Mesenchymal stem cell (in vitro differentiated cells and primary cell): ENCODE measurements around the gene HOMER3.

ENCODE experiments used
- DNase-seq: peaks from one replicate; pipeline ENCODE4 v3.0.0-alpha.2; 2013
- H2AFZ ChIP-seq: one replicate; pipeline ENCODE4 v1.6.1; 2013; ENCODE audit warnings: low read depth, mild to moderate bottlenecking, control low read depth, inconsistent platforms, low read length, moderate library complexity
- H2AK5ac ChIP-seq: 2 replicates; pipeline ENCODE4 v1.6.1; 2013; ENCODE audit warnings: low read length, moderate library complexity, mild to moderate bottlenecking, inconsistent platforms; ENCODE audit not compliant: severe bottlenecking
- H2BK120ac ChIP-seq: one replicate; pipeline ENCODE4 v1.6.1; 2013; ENCODE audit warnings: low read depth, mild to moderate bottlenecking, inconsistent platforms, low read length, moderate library complexity
- H2BK12ac ChIP-seq, 2 experiments: one replicate each; pipeline ENCODE4 v1.6.1; 2013; ENCODE audit warnings: inconsistent platforms in 2 of 2, low read length in 2 of 2, mild to moderate bottlenecking in 2 of 2, moderate library complexity in 2 of 2, control low read depth in 1 of 2
- H2BK15ac ChIP-seq: one replicate; pipeline ENCODE4 v1.6.1; 2013; ENCODE audit warnings: mild to moderate bottlenecking, low read depth, inconsistent platforms; ENCODE audit not compliant: poor library complexity, severe bottlenecking
- H2BK5ac ChIP-seq: 2 replicates; pipeline ENCODE4 v1.6.1; 2013; ENCODE audit warnings: low read depth, mild to moderate bottlenecking, low read length, control low read depth, inconsistent platforms; ENCODE audit not compliant: poor library complexity, severe bottlenecking
- H3K14ac ChIP-seq, 2 experiments: one replicate each; pipeline ENCODE4 v1.6.1; 2013; ENCODE audit warnings: inconsistent platforms in 2 of 2, low read length in 2 of 2, control low read depth in 1 of 2, mild to moderate bottlenecking in 1 of 2, moderate library complexity in 1 of 2
- H3K18ac ChIP-seq, 2 experiments: one replicate each; pipeline ENCODE4 v1.6.1; 2013; ENCODE audit warnings: inconsistent platforms in 2 of 2, low read length in 2 of 2, control low read depth in 1 of 2, low read depth in 1 of 2, mild to moderate bottlenecking in 1 of 2
- H3K23ac ChIP-seq, 2 experiments: one replicate each; pipeline ENCODE4 v1.6.1; 2013; ENCODE audit warnings: inconsistent platforms in 2 of 2, low read length in 2 of 2, mild to moderate bottlenecking in 2 of 2, moderate library complexity in 2 of 2, control low read depth in 1 of 2
- H3K27ac ChIP-seq: 2 replicates; pipeline ENCODE4 v1.5.1; 2013; ENCODE audit warnings: mild to moderate bottlenecking, moderate library complexity, low read length, control low read depth, inconsistent platforms; ENCODE audit not compliant: poor library complexity, severe bottlenecking
- H3K27me3 ChIP-seq, 2 experiments: 2 replicates each; pipeline versions ENCODE4 v1.6.1 to v1.7.0; 2013; ENCODE audit warnings: low read length in 2 of 2, mild to moderate bottlenecking in 2 of 2, moderate library complexity in 2 of 2, control low read depth in 1 of 2, inconsistent platforms in 1 of 2; ENCODE audit not compliant: control insufficient read depth in 1 of 2, insufficient read depth in 1 of 2
- H3K36me3 ChIP-seq, 2 experiments: 2 replicates each; pipeline versions ENCODE4 v1.6.1 to v1.7.0; 2013; ENCODE audit warnings: low read length in 2 of 2, control low read depth in 1 of 2, inconsistent platforms in 1 of 2, low read depth in 1 of 2, mild to moderate bottlenecking in 1 of 2; ENCODE audit not compliant: insufficient read depth in 2 of 2, control insufficient read depth in 1 of 2
- H3K4ac ChIP-seq, 2 experiments: one replicate each; pipeline ENCODE4 v1.6.1; 2013; ENCODE audit warnings: inconsistent platforms in 2 of 2, low read length in 2 of 2, mild to moderate bottlenecking in 2 of 2, moderate library complexity in 2 of 2, control low read depth in 1 of 2, low read depth in 1 of 2
- H3K4me1 ChIP-seq: 2 replicates; pipeline ENCODE4 v1.6.1; 2013; ENCODE audit warnings: low read depth, low read length, control low read depth; ENCODE audit not compliant: control insufficient read depth, insufficient read depth
- H3K4me2 ChIP-seq: 2 replicates; pipeline ENCODE4 v1.6.1; 2013; ENCODE audit warnings: low read length, mild to moderate bottlenecking, inconsistent platforms; ENCODE audit not compliant: poor library complexity, severe bottlenecking
- H3K4me3 ChIP-seq, 2 experiments: 2 replicates each; pipeline versions ENCODE4 v1.5.1 to v1.7.0; 2013; ENCODE audit warnings: low read length in 2 of 2, mild to moderate bottlenecking in 2 of 2, control low read depth in 1 of 2, low read depth in 1 of 2; ENCODE audit not compliant: insufficient read depth in 1 of 2
- H3K79me1 ChIP-seq: replicated peaks from 2 replicates; pipeline ENCODE4 v1.6.1; 2013; ENCODE audit warnings: mild to moderate bottlenecking, control low read depth, low read length, inconsistent platforms; ENCODE audit not compliant: poor library complexity, severe bottlenecking
- H3K9ac ChIP-seq: 2 replicates; pipeline ENCODE4 v1.7.0; 2013; ENCODE audit warnings: mild to moderate bottlenecking, low read length, moderate library complexity
- H3K9me3 ChIP-seq: 2 replicates; pipeline ENCODE4 v1.7.0; 2013; ENCODE audit warnings: mild to moderate bottlenecking, low read length; ENCODE audit not compliant: control insufficient read depth
- H4K8ac ChIP-seq: one replicate; pipeline ENCODE4 v1.6.1; 2013; ENCODE audit warnings: inconsistent platforms, mild to moderate bottlenecking, low read length, moderate library complexity
- H4K91ac ChIP-seq: one replicate; pipeline ENCODE4 v1.6.1; 2013; ENCODE audit warnings: mild to moderate bottlenecking, low read length, inconsistent platforms
- WGBS: methylation state at CpG from one replicate; pipeline ENCODE4 v1.1.7; 2013; ENCODE audit warnings: mixed read lengths; 5-methylcytosine and 5-hydroxymethylcytosine counted together

Gene HOMER3

DNA sequence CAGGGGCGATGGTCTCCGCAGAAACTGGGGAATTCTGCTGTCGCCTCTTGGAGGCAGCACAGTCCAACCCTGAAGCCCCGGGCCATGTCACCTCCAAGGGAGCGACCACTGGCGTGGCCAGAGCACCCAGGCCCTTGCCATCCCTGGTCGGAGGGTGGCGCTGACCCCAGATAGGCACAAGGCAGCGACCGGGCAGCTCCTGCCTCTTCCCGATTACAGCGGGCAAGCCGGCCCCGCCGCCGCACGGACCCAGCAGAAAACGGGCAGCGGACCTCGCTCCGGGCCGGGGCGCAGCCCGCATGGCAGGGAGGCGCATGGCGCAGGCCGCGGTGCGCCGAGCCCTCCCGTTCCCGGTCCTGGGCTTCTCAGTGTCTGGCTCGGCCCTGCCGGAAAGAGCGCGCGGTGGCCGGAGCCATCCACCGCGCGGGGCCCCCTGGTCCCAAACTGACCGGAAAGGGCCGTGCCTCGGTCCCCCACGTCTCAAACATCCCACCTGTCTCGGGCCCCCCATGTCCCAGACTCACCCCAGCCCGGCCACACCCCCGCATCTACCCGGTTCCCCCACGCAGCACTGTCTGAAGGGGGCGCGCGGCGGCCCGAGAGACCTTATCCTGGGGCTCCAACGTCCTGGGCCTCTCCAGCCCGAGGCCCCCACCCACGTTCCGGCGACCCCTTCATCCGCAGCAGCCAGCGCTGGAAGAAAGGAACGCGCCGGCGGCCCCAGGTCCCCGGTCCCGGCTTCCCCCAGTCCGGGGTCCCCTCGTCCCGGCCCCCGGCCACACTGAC, 45.8 kb downstream of the HOMER3 start:
- peak overlapping the region in 1 of 2 experiments; percentile 27 for H3K14ac ChIP-seq
- DNase-seq = peak; percentile 40
- H4K8ac ChIP-seq = peak overlapping the region; percentile 29
- no peak overlapping the region for H2BK5ac ChIP-seq
- H2BK120ac ChIP-seq = no peak overlapping the region
- peak overlapping the region; percentile 48 to 67 for H3K4me3 ChIP-seq
- peaks cover 12 to 23% of the 10 kb centered on the region in 2 experiments for H3K36me3 ChIP-seq
- no peaks in the 10 kb centered on the region for H3K79me1 ChIP-seq
- H3K4me2 ChIP-seq = peak overlapping the region; percentile 97
- H4K91ac ChIP-seq = no peak overlapping the region
- H3K23ac ChIP-seq = peak overlapping the region in 1 of 2 experiments; percentile 64
- no peaks in the 10 kb centered on the region for H3K9me3 ChIP-seq
- peak overlapping the region in 1 of 2 experiments; percentile 38 for H3K18ac ChIP-seq
- no peak overlapping the region for H3K27ac ChIP-seq
- H3K27me3 ChIP-seq = peaks cover 34 to 35% of the 10 kb centered on the region in 2 experiments
- H3K4me1 ChIP-seq = peaks cover 20% of the 10 kb centered on the region
- H3K9ac ChIP-seq = no peak overlapping the region
- H3K4ac ChIP-seq = peak overlapping the region in 1 of 2 experiments; percentile 7
- H2AFZ ChIP-seq = peak overlapping the region; percentile 65
- H2BK15ac ChIP-seq = peak overlapping the region; percentile 45
- 1% methylated on average over 60 of the region's 72 CpGs for WGBS
- no peak overlapping the region for H2BK12ac ChIP-seq
- H2AK5ac ChIP-seq = no peak overlapping the region

DNA sequence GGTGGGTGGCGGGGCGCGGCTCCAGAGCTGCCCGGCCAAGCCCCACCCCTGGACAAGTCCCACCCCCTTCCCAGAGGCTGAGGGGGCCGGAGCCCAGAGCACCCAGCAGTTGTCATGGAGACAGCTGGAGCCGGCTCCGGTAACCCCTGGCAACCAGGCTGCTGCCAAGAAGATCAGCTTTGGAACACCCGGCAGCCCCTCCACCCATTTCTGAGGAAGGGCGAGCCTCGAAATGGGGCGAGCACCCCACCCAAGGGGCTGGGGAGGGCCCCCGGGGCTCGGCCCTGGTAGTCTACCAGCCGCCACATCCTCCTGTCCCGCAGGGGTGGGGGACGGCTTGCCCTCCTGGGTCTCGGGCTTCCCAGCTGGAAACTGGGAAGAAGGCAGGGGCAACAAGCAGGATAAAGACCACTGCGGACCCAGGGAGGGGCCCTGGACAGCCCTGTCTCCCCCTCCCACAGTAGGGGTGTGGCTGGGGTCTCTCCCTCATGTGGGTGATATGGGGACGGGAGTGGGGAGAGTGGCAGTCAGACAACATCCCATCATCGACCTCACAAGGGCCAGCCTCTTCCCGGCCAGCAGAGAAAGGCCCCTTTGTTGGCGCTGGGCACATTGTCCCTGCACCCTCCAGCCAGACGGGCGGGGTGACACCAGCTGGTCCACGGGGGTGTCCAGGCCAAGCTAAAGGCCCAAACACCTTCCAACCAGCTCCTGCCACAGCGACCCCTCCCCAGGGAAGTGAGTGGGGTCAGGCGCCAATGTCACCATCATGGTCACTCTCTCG, 46.6 kb downstream of the HOMER3 start:
- Histone ChIP-seq H3K9me3 (no peaks in the 10 kb centered on the region), H3K4me2 (peak overlapping the region; percentile 97), H2BK12ac (no peak overlapping the region), H3K36me3 (peaks cover 6 to 15% of the 10 kb centered on the region in 2 experiments), H3K9ac (no peak overlapping the region), H2AK5ac (no peak overlapping the region), H3K18ac (no peak overlapping the region), H3K79me1 (no peaks in the 10 kb centered on the region), H4K8ac (no peak overlapping the region), H2BK5ac (no peak overlapping the region), H3K14ac (no peak overlapping the region), H3K4me3 (peak overlapping the region in 1 of 2 experiments; percentile 67), H3K4me1 (peaks cover 20% of the 10 kb centered on the region), H3K4ac (peak overlapping the region in 1 of 2 experiments; percentile 7), H3K27ac (no peak overlapping the region), H3K27me3 (peaks cover 34 to 35% of the 10 kb centered on the region in 2 experiments), H2BK15ac (no peak overlapping the region), H2BK120ac (no peak overlapping the region), H3K23ac (no peak overlapping the region), H2AFZ (peak overlapping the region; percentile 49), H4K91ac (peak overlapping the region; percentile 31)
- DNase-seq = no peak
- 42% methylated on average over 23 of the region's 28 CpGs for WGBS

DNA sequence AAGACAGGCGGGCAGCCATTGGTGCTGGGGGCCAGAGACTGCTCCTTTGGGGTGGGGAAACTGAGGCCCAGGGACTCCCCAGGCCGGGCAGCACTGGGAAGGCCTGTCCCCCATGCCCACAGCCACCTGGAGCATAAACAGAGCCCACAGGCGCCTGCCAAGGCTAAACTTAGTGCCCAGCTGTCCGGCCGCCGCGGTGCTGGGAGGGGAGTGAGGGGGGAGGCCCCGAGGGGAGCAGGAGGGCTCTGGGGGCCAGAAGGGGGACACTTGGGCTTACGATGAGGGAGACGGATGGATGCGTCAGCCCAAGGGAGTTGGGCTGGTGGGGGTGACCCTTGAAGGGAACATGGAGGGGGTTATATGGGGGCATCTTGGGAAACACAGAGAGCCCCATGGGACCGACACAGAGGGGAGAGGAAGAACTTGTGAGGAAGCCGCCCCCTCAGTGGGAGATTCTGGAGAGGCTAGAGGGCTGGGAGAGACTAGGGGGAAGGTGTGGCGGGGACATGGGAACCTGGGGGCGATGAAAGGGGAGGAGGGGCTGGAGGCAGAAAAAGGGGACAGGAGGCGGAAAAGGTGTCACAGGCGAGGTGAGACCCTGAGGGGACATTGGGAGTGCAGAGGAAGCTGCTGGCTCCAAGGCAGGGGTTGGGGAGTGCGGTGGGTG, 47.3 kb downstream of the HOMER3 start:
- 92% methylated on average over 16 of the region's 18 CpGs for WGBS

More for the DNA sequence above, 47.3 kb downstream of the HOMER3 start:
- no peak overlapping the region for H2AFZ ChIP-seq
- no peak overlapping the region for H2BK12ac ChIP-seq
- H3K36me3 ChIP-seq = peaks cover 0 to 8% of the 10 kb centered on the region in 2 experiments
- no peak overlapping the region for H3K18ac ChIP-seq
- no peak overlapping the region for H4K8ac ChIP-seq
- H3K27ac ChIP-seq = no peak overlapping the region
- no peak overlapping the region for H2AK5ac ChIP-seq
- DNase-seq = no peak
- no peak overlapping the region for H4K91ac ChIP-seq
- H3K4me3 ChIP-seq = no peak overlapping the region
- H2BK120ac ChIP-seq = no peak overlapping the region
- H3K4me1 ChIP-seq = peaks cover 20% of the 10 kb centered on the region
- no peak overlapping the region for H3K4ac ChIP-seq
- H3K27me3 ChIP-seq = peaks cover 34 to 35% of the 10 kb centered on the region in 2 experiments
- H3K9ac ChIP-seq = no peak overlapping the region
- no peak overlapping the region for H3K23ac ChIP-seq
- no peaks in the 10 kb centered on the region for H3K79me1 ChIP-seq
- H2BK5ac ChIP-seq = no peak overlapping the region
- H3K14ac ChIP-seq = no peak overlapping the region
- H3K9me3 ChIP-seq = no peaks in the 10 kb centered on the region
- no peak overlapping the region for H3K4me2 ChIP-seq
- H2BK15ac ChIP-seq = no peak overlapping the region
